ENCODE measurements around the gene PTS. TPM values are rescaled to one million over a fixed set of nuclear protein-coding genes. Genes with fewer than 3 reads are reported as not detected.
"Not testable (repeated sequence)": the region's sequence is repeated elsewhere in the genome, so short reads cannot be mapped to it uniquely, and the experiment has no call there.

The PTS gene
- total RNA-seq, 2 experiments from 2014 or later, result 22.6 to 37.8 TPM

GRCh38 chr11:112195951-112196351 lies 30.3 kb upstream of the PTS start:
- Histone ChIP-seq H3K79me2 (ENCODE audit: insufficient read depth, low read depth, low read length) (no peaks in the 10 kb centered on the region), H3K27ac (ENCODE audit: low read depth, low read length, poor library complexity, severe bottlenecking) (no peak overlapping the region), H4K20me1 (ENCODE audit: insufficient read depth, low read length) (no peaks in the 10 kb centered on the region), H3K4me2 (ENCODE audit: low read length) (no peak overlapping the region), H3K36me3 (ENCODE audit: insufficient read depth, low read length) (no peaks in the 10 kb centered on the region), H3K4me3 (ENCODE audit: low read depth, low read length, poor library complexity, severe bottlenecking) (no peak overlapping the region), H3K9me2 (ENCODE audit: insufficient read depth, low read length) (no peaks in the 10 kb centered on the region), H3K4me1 (ENCODE audit: insufficient read depth, low read length, poor library complexity, severe bottlenecking) (no peaks in the 10 kb centered on the region), H2AFZ (ENCODE audit: low read length) (no peak overlapping the region), H3K9me3 (ENCODE audit: low read length) (no peaks in the 10 kb centered on the region)
- BruUV-seq (replicated peaks), result no TSS peak
- ChIA-PET POLR2A (interaction anchor here (0.7 kb wide), 1 partner anchor 42 kb away, joined by 3 read pairs; no protein-coding TSS in a partner anchor), CTCF (ENCODE audit: unreplicated experiment) (no interaction called here)
- TF ChIP-seq CTCF (conservative IDR thresholded peaks at IDR 0.05; ENCODE audit: low read length) (no peak), EZH2phosphoT487 (IDR thresholded peaks at IDR 0.05; ENCODE audit: borderline replicate concordance, low read depth, low read length) (no peak)
- no peak for DNase-seq (ENCODE audit: low spot score)
- intact Hi-C loops (cut with micrococcal nuclease; ENCODE audit: unreplicated experiment), result no loop called here

- BruUV-seq (replicated peaks), result no TSS peak
- Histone ChIP-seq H3K4me3 (ENCODE audit: low read depth, low read length, poor library complexity, severe bottlenecking) (no peak overlapping the region), H3K36me3 (ENCODE audit: insufficient read depth, low read length) (no peaks in the 10 kb centered on the region), H3K27ac (ENCODE audit: low read depth, low read length, poor library complexity, severe bottlenecking) (no peak overlapping the region), H3K4me1 (ENCODE audit: insufficient read depth, low read length, poor library complexity, severe bottlenecking) (no peaks in the 10 kb centered on the region), H3K9me2 (ENCODE audit: insufficient read depth, low read length) (no peaks in the 10 kb centered on the region), H2AFZ (ENCODE audit: low read length) (no peak overlapping the region), H3K4me2 (ENCODE audit: low read length) (no peak overlapping the region), H3K79me2 (ENCODE audit: insufficient read depth, low read depth, low read length) (no peaks in the 10 kb centered on the region), H4K20me1 (ENCODE audit: insufficient read depth, low read length) (no peaks in the 10 kb centered on the region), H3K9me3 (ENCODE audit: low read length) (no peaks in the 10 kb centered on the region)
- TF ChIP-seq EZH2phosphoT487 (IDR thresholded peaks at IDR 0.05; ENCODE audit: borderline replicate concordance, low read depth, low read length) (no peak), CTCF (conservative IDR thresholded peaks at IDR 0.05; ENCODE audit: low read length) (no peak)
- no peak for DNase-seq (ENCODE audit: low spot score)
- intact Hi-C loops (cut with micrococcal nuclease; ENCODE audit: unreplicated experiment), result no loop called here
- CTCF ChIA-PET (ENCODE audit: unreplicated experiment), result no interaction called here
- POLR2A ChIA-PET, result no interaction called here
These were observed 29.6 kb upstream of the PTS start for GRCh38 chr11:112196519-112197087.

- DNase-seq (ENCODE audit: low spot score); intact Hi-C loops (cut with micrococcal nuclease; ENCODE audit: unreplicated experiment); H3K9me3 ChIP-seq (ENCODE audit: low read length); H3K36me3 ChIP-seq (ENCODE audit: insufficient read depth, low read length); BruUV-seq (replicated peaks); H3K9me2 ChIP-seq (ENCODE audit: insufficient read depth, low read length); H3K4me2 ChIP-seq (ENCODE audit: low read length); H3K4me3 ChIP-seq (ENCODE audit: low read depth, low read length, poor library complexity, severe bottlenecking); H3K79me2 ChIP-seq (ENCODE audit: insufficient read depth, low read depth, low read length); H3K4me1 ChIP-seq (ENCODE audit: insufficient read depth, low read length, poor library complexity, severe bottlenecking); CTCF ChIA-PET (ENCODE audit: unreplicated experiment); H2AFZ ChIP-seq (ENCODE audit: low read length); H3K27ac ChIP-seq (ENCODE audit: low read depth, low read length, poor library complexity, severe bottlenecking); H4K20me1 ChIP-seq (ENCODE audit: insufficient read depth, low read length): not testable (repeated sequence)
- POLR2A ChIA-PET, result interaction anchor here (0.6 to 1.3 kb wide), 2 partner anchors 11 to 24 kb away, joined by 4 to 5 read pairs; no protein-coding TSS in a partner anchor
These were observed 27.1 kb upstream of the PTS start for GRCh38 chr11:112199101-112199500.

Data from OCI-LY7 (cell line).